AG20443 (cell line): Measurements from ENCODE around the gene C20orf202.
"Not testable (repeated sequence)": the region's sequence is repeated elsewhere in the genome, so short reads cannot be mapped to it uniquely, and the experiment has no call there.

Source experiments
- DNase-seq: peaks from one replicate; pipeline ENCODE4 v3.0.0; 2012; ENCODE audit warnings: low spot score, mixed read lengths

C20orf202 gene

GRCh38 chr20:1247689-1248088, 44.4 kb downstream of the C20orf202 start:
- DNase-seq = no peak

GRCh38 chr20:1250282-1250681, 47.0 kb downstream of the C20orf202 start:
- DNase-seq = not testable (repeated sequence)

GRCh38 chr20:1252416-1252815, 49.2 kb downstream of the C20orf202 start:
- DNase-seq = no peak

GRCh38 chr20:1254254-1254653, 51.0 kb downstream of the C20orf202 start:
- no peak for DNase-seq

GRCh38 chr20:1255675-1256074, 52.4 kb downstream of the C20orf202 start:
- DNase-seq = no peak
